Right kidney (tissue), 9 donors: ENCODE data around the gene UTP20.
A peak's percentile ranks its signal among the peaks of the same experiment; 100 is the strongest.

ENCODE experiments used
- DNase-seq: peaks from one replicate; pipeline ENCODE4 v3.0.0-alpha.2; 2016
- long read RNA-seq, 8 donors: transcript quantifications; one replicate each; lab custom pipeline, GENCODE V29; 2026

The UTP20 gene
- long read RNA-seq, donor 1: 0 reads
- long read RNA-seq, donor 2, partial matches to known transcripts: 39 of 79 reads
- long read RNA-seq, donor 2, other reads (novel, unspliced or antisense): 40 of 79 reads
- long read RNA-seq, donor 3: 0 reads
- long read RNA-seq, donor 4, partial matches to known transcripts: 5 of 5 reads
- long read RNA-seq, donor 4, other reads (novel, unspliced or antisense): 0 of 5 reads
- long read RNA-seq, donor 5, full-length matches to known transcripts: 1 of 32 reads
- long read RNA-seq, donor 5, partial matches to known transcripts: 31 of 32 reads
- long read RNA-seq, donor 5, other reads (novel, unspliced or antisense): 0 of 32 reads
- long read RNA-seq, donor 6, partial matches to known transcripts: 21 of 21 reads
- long read RNA-seq, donor 6, other reads (novel, unspliced or antisense): 0 of 21 reads
- long read RNA-seq, donor 7: 0 reads
- long read RNA-seq, donor 8: 0 reads

DNA sequence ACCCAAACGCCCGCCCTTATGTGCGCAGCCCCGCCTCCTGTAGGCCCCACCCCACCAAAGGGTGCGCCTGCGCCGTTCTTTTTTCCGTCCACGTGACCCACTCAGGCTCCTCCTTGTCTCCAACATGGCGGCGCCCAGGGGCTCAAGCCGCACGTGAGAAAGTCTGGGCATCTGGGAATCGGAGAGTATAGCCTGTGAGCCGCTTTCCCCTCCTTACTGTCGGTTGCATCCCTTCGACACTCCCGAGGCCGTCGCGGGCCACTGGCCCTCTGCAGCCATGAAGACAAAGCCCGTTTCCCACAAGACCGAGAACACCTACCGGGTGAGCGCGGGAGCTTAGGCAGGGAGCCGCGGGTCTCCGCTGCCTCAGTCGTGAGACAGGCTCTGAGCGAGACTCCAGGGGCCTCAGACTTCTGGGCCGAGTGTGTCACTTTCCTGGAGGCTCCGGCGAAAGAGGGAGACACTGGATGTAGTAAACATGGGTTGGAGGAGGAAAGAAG, at the start of gene UTP20:
TSS of gene UTP20 (plus strand) at position 100 of the 500 bp plus-strand sequence. CDS start at position 278, 178 bp downstream.
- DNase-seq: peak; percentile 85

- DNase-seq: no peak
These were observed 49.4 kb upstream of the UTP20 start for GRCh38 chr12:101230547-101230946.

GRCh38 chr12:101231636-101232035, 48.3 kb upstream of the UTP20 start:
- no peak for DNase-seq

- DNase-seq: no peak
These were observed 44.2 kb upstream of the UTP20 start for GRCh38 chr12:101235686-101236085.

DNA sequence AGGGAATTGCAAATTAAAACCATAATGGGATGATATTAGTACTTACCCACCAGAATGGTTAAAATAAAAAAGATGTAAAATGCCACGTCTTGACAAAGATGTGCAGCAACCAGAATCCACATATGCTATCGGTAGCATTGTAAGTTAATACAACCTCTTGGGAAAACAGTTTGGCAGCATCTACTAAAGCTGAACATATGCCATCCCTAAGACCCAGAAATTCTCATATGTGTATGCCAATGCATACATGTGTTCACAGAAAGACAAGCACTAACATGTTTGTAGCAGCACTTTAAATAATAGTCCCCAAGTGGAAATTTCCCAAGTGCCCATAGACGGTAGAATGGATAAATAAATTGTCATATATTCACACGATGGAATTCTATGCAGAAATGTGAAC, 41.6 kb upstream of the UTP20 start:
- DNase-seq: no peak

DNA sequence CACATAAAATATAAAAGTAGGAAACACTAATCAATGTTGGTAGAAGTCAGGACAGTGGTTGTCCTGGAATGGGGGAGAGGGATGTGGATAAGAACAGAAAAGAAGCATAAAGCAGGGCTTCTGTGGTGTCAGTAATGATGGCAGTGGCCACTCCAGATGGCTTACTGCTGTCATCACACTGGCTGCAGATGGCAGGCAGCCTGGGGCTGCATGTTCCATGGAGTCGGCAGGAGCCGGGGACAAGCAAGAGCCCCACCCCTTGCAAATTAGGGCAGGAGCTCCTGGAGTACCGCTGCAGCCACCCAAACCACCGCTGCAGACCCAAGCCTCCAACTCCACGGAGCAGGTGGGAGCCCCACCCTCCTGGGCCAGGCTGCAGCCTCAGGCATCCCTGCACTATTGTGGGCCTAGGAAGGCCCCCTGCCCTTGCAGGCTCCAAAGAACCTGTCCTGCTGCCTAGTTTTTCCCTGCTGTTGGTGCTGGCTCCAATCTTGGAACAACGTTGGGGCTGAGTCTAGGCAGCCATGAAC, 41.0 kb upstream of the UTP20 start:
- DNase-seq: no peak

DNA sequence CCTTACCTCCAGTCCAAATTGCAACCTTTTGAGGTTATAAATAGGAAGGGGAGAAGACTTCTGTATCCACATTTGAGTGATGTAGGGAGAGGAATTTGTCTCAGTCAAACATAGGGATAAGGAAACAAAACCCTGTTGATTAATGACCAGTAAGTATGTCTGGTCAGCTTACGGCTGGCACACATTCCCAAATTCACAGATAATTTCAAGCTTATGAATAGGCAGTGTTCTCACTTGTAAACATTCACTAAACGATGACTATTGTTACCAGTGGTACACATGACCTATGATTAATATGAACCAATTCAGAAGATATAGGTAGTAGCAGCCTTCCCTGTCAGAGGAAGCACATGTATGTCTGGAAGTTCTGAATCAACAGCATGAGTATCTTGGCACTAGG, 36.8 kb upstream of the UTP20 start:
- no peak for DNase-seq

DNA sequence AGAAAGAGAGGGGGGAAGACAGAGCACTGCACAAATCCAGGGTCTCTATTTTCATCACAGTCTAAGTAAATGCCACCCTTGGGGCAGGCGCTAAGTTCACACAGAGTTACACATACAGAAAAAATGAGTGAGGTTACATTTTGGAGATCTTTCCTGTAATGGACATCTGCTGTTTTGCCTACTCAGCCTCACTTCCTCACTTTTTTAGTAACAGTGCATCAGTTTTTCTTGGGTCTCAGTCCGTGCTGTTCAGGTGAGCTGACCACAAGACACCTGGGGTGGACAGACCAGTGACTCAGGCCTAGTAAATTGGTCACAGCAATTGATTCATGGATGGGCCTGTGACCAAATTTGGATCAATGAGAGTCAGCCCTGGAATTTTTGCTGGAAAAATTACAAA, 36.3 kb upstream of the UTP20 start:
- DNase-seq: no peak

DNA sequence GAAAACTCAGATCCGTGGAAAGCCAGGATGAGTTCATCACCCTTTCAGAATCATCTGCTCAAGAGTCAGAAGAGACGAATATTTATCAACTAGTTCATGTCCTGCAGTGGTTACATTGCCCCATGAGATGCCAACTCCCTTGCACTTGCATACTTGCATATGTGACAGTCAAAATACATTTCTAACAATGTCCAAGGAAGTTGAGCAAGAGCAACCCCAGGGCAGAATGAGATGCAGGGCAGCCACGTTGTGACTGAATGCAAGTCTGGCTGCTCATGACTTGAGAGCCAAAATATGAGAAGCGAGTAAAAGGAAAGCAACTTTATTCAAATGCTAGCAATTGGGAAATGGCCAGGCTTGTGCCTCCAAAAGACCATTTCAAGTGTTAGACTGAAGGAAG, 23.6 kb upstream of the UTP20 start:
- no peak for DNase-seq

- no peak for DNase-seq
These were observed 22.5 kb upstream of the UTP20 start for GRCh38 chr12:101257357-101257756.

DNA sequence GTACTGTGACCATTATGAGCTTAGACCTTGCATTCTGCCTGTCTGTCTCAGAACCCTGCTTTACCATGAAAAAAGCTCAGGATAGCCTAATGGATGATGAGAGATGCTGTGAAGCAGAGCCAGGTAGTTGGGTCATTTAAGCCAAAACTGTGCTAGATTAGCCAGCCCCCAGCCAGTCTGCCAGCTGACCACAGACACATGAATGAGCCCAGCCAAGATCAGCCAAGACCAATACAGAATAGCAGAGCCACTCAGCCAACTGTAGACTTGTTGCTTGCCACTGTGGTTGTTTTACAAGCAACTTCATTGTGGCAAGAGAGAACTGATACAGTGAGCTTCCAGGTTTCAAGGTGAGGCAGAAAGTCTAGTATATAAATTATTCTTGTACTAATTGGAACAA, 12.8 kb upstream of the UTP20 start:
- no peak for DNase-seq

DNA sequence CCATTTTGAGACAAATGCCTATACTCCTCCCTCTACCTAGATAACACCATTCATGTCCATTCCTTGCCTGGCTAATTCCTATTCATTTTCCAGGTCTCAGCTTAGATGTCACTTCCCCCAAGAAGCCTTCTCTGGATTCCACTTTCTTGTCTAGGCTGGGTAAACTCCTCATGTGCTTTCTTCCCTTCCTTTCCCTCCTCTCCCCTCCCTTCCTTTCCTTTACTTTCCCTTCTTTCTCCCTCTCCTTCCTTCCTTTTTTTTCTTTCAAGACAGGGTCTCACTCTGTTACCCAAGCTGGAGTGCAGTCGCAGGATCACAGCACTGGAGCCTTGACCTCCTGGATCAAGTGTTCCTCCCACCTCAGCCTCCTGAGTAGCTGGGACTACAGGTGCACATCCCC, 3.5 kb upstream of the UTP20 start:
- DNase-seq: no peak

GRCh38 chr12:101277443-101277842, 2.5 kb upstream of the UTP20 start:
- DNase-seq: no peak

- no peak for DNase-seq
These were observed 7.5 kb downstream of the UTP20 start for GRCh38 chr12:101287357-101287756.

GRCh38 chr12:101297661-101298060, 17.8 kb downstream of the UTP20 start:
- no peak for DNase-seq

DNA sequence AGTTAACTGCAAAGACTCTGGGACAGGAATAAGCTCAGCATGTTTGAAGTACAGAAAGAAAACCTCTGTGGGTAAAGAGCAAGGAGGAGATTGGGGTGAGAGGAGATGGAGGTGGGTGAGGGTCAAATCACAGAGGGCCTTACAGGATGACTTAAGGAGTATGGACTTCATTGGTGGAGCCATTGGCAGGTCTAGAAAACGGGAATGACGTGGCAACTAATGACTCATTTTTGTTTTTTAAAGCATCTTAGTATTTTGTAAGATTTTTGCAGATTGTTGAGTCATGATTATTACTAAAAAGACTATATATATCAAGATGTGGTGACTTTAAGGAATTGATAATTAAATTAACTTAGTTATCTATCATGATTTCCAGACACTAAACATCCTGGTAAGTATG, 18.5 kb downstream of the UTP20 start:
- no peak for DNase-seq

GRCh38 chr12:101299346-101299745, 19.4 kb downstream of the UTP20 start:
- no peak for DNase-seq

DNA sequence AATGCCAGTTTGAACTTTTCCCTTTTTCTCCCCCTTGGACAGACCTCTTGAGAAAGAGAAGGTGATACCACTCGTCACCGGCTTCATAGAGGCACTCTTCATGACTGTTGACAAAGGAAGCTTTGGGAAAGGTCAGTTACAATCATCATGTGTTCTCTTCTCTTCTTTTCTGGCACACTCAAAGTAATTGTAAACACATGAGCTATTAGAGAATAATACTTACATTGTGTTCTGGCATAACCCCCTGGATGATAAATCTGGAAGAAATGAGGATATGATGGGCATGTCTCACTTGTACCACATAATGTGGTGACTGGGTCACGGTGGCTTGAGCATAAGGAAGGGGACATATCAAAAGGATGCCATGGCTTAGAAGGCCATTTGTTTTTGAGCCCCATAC, 20.0 kb downstream of the UTP20 start:
- DNase-seq: no peak

DNA sequence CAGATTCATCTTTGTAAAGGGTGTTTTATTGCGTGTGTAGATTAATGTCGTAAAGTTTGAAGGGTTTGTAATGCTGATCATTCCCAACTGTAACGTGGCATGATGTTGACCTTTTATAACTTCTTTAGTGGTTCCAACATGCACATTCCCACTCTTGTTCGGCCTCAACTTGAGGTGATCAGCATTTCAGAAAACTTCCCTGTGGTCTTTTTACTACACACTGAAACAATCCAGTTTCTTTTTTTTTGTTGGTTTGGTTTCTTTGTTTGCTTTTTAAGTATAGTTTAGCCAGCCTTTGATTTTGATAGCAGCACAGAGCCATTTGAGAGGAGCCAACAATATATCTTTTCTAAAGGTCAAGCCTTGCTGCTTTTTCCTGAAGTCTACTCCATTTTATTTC, 22.8 kb downstream of the UTP20 start:
- DNase-seq: peak; percentile 28

- no peak for DNase-seq
These were observed 25.4 kb downstream of the UTP20 start for GRCh38 chr12:101305226-101305779.

- DNase-seq: no peak
These were observed 25.9 kb downstream of the UTP20 start for GRCh38 chr12:101305794-101306193.

GRCh38 chr12:101322480-101322879, 42.6 kb downstream of the UTP20 start:
- no peak for DNase-seq

DNA sequence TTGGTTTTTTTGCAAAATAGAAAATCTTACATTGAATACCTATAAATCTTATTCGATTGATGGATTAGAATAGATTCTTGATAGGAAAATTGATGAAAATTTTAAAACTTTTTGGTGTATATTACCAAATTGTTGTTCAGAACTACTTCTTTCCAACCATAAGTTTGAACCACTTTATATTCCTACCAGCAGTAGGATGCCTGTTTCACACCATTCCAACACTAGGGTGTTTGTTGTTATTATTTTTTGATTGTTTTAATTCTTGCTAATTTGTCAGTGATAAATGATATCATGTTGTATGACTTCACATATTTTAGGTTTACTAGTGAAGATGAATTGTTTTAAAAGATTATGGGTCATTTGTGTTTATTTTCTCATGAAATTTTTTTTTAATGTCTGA, 43.4 kb downstream of the UTP20 start:
- DNase-seq: no peak

DNA sequence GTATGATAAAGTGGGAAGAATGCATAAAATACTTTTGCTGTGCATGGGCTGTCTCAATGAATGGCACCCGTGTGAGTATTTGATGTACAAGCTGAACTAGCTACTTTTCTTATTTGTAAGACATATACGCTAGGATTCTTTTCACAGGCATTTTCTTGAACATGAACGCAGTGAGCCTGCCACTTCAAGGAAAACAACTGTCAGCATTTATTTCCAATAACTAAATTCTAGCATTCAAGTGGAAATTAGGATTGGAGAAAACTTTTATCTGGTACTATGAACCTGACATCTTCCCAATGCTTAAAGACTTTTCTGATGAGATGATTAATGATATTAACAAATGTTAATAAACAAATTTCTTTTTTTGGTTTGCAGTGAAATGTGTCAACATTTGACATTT, 45.7 kb downstream of the UTP20 start:
- DNase-seq: no peak
